Measurements from ENCODE around the gene PHF5A. TPM values are rescaled to one million over a fixed set of nuclear protein-coding genes. Genes with fewer than 3 reads are reported as not detected.

Gene PHF5A
- total RNA-seq, 1 experiment from 2014 or later: 80.4 TPM

DNA sequence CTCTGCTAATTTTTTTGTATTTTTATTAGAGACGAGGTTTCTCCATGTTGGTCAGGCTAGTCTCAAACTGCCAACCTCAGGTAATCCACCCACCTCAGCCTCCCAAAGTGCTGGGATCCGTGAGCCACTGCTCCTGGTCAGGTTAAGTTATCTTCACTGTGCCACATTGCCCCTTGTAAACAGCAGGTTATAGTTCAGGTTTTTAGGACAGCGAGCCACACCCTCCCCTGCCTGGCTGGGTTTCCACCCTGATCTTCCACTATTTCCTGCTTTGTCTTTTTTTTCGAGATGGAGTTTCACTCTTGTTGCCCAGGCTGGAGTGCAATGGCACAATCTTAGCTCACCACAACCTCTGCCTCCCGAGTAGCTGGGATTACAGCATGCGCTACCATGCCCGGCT, 16.5 kb upstream of the PHF5A start:
- Histone ChIP-seq H3F3A (ENCODE audit: low read length, unreplicated experiment) (no peaks in the 10 kb centered on the region), H3K27ac (ENCODE audit: low read length) (no peak overlapping the region), H3K79me2 (ENCODE audit: low read length) (peaks cover 93% of the 10 kb centered on the region), H3K9me3 (ENCODE audit: low read length) (no peaks in the 10 kb centered on the region), H3K4me2 (ENCODE audit: low read length) (no peak overlapping the region), H2AFZ (ENCODE audit: low read length) (no peak overlapping the region), H3K36me3 (ENCODE audit: low read depth, low read length) (no peaks in the 10 kb centered on the region; the same call in 1 of the 2 replicates), H3K9me2 (replicated peaks; ENCODE audit: low read length) (no peaks in the 10 kb centered on the region), H3K4me3 (ENCODE audit: low read length) (no peak overlapping the region), H3K27me3 (ENCODE audit: low read length) (no peaks in the 10 kb centered on the region), H3K9ac (ENCODE audit: low read length) (no peak overlapping the region), H3K4me1 (ENCODE audit: insufficient read depth, low read length) (0 out of 2 replicates have a peak, but pooled peaks cover 5% of the 10 kb centered on the region), H4K20me1 (ENCODE audit: low read length) (peaks cover 8% of the 10 kb centered on the region; the same call in 1 of the 2 replicates)
- ATAC-seq (no peak), DNase-seq (no peak)
- BruUV-seq (replicated peaks): no TSS peak
- TF ChIP-seq CTCF (conservative IDR thresholded peaks at IDR 0.05; ENCODE audit: low read depth, low read length) (no peak), EZH2 (IDR thresholded peaks at IDR 0.05; ENCODE audit: low read length, unreplicated experiment) (no peak), EZH2phosphoT487 (IDR thresholded peaks at IDR 0.05; ENCODE audit: borderline replicate concordance, low read length) (no peak)
- ChIA-PET CTCF (no interaction called here), POLR2A (ENCODE audit: unreplicated experiment) (no interaction called here)
- intact Hi-C loops (cut with micrococcal nuclease): no loop called here

GRCh38 chr22:41482319-41482935, 13.9 kb upstream of the PHF5A start:
- DNase-seq (no peak), ATAC-seq (no peak)
- Histone ChIP-seq H3K79me2 (ENCODE audit: low read length) (peaks cover 93% of the 10 kb centered on the region), H3K9me3 (ENCODE audit: low read length) (no peaks in the 10 kb centered on the region), H3K9me2 (replicated peaks; ENCODE audit: low read length) (no peaks in the 10 kb centered on the region), H3K27ac (ENCODE audit: low read length) (no peak overlapping the region), H3K36me3 (ENCODE audit: low read depth, low read length) (no peaks in the 10 kb centered on the region), H3F3A (ENCODE audit: low read length, unreplicated experiment) (no peaks in the 10 kb centered on the region), H3K4me2 (ENCODE audit: low read length) (no peak overlapping the region), H2AFZ (ENCODE audit: low read length) (no peak overlapping the region), H3K9ac (ENCODE audit: low read length) (no peak overlapping the region), H3K4me1 (ENCODE audit: insufficient read depth, low read length) (0 out of 2 replicates have a peak, but pooled peaks cover 5% of the 10 kb centered on the region), H3K27me3 (ENCODE audit: low read length) (no peaks in the 10 kb centered on the region), H3K4me3 (ENCODE audit: low read length) (no peak overlapping the region), H4K20me1 (ENCODE audit: low read length) (peaks cover 11% of the 10 kb centered on the region; the same call in 1 of the 2 replicates)
- ChIA-PET CTCF (no interaction called here), POLR2A (ENCODE audit: unreplicated experiment) (no interaction called here)
- intact Hi-C loops (cut with micrococcal nuclease): no loop called here
- TF ChIP-seq EZH2phosphoT487 (IDR thresholded peaks at IDR 0.05; ENCODE audit: borderline replicate concordance, low read length) (no peak), CTCF (conservative IDR thresholded peaks at IDR 0.05; ENCODE audit: low read depth, low read length) (no peak), EZH2 (IDR thresholded peaks at IDR 0.05; ENCODE audit: low read length, unreplicated experiment) (no peak)
- no TSS peak for BruUV-seq (replicated peaks)

DNA sequence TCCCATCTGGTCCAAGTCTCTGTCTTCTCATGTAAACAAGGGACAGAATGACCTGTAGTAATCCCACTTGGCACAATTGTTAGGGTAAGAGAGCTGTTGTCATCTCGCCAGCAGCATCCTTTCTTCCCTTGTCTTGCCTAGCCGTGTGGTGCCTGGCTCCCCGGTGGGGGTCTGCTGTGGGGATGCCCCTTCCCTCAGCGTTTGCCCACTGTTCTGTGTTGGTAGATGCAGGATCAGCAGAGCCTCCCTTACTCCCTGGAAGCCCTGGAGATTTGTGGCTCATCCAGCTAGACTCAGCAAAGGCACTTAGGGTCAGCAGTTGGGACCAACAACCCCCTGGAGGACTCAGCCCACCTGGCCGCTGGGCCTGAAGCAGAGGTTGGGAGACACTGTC, 13.4 kb upstream of the PHF5A start:
- Histone ChIP-seq H2AFZ (ENCODE audit: low read length) (no peak overlapping the region), H3K9me3 (ENCODE audit: low read length) (no peaks in the 10 kb centered on the region), H3K27me3 (ENCODE audit: low read length) (no peaks in the 10 kb centered on the region), H4K20me1 (ENCODE audit: low read length) (peaks cover 11% of the 10 kb centered on the region; the same call in 1 of the 2 replicates), H3K4me2 (ENCODE audit: low read length) (no peak overlapping the region), H3K9me2 (replicated peaks; ENCODE audit: low read length) (no peaks in the 10 kb centered on the region), H3K79me2 (ENCODE audit: low read length) (peaks cover 91% of the 10 kb centered on the region), H3K4me1 (ENCODE audit: insufficient read depth, low read length) (0 out of 2 replicates have a peak, but pooled peaks cover 5% of the 10 kb centered on the region), H3K27ac (ENCODE audit: low read length) (no peak overlapping the region), H3K4me3 (ENCODE audit: low read length) (no peak overlapping the region), H3F3A (ENCODE audit: low read length, unreplicated experiment) (no peaks in the 10 kb centered on the region), H3K36me3 (ENCODE audit: low read depth, low read length) (no peaks in the 10 kb centered on the region), H3K9ac (ENCODE audit: low read length) (no peak overlapping the region)
- intact Hi-C loops (cut with micrococcal nuclease): no loop called here
- ChIA-PET CTCF (no interaction called here), POLR2A (ENCODE audit: unreplicated experiment) (no interaction called here)
- no peak for DNase-seq
- no peak for ATAC-seq
- TF ChIP-seq EZH2phosphoT487 (IDR thresholded peaks at IDR 0.05; ENCODE audit: borderline replicate concordance, low read length) (no peak), CTCF (conservative IDR thresholded peaks at IDR 0.05; ENCODE audit: low read depth, low read length) (no peak), EZH2 (IDR thresholded peaks at IDR 0.05; ENCODE audit: low read length, unreplicated experiment) (no peak)
- BruUV-seq (replicated peaks): no TSS peak
